Suprapubic skin (tissue), 4 donors: Measurements from ENCODE around the gene ANG. TPM values are rescaled to one million over a fixed set of nuclear protein-coding genes. Genes with fewer than 3 reads are reported as not detected.
"Not testable (repeated sequence)": the region's sequence is repeated elsewhere in the genome, so short reads cannot be mapped to it uniquely, and the experiment has no call there.

ENCODE experiments used
- DNase-seq, 2 donors: peaks; one replicate each; pipeline ENCODE4 v3.0.0-alpha.2; 2019; ENCODE audit warnings: low spot score in 2 of 2
- H3K27ac ChIP-seq: fragments of 200-600 bp; sonication (generic); one replicate; pipeline ENCODE4 v1.5.1; 2019
- H3K27me3 ChIP-seq: fragments of 200-600 bp; sonication (generic); one replicate; pipeline ENCODE4 v1.5.1; 2019
- H3K36me3 ChIP-seq: fragments of 200-600 bp; sonication (generic); one replicate; pipeline ENCODE4 v1.5.1; 2019
- H3K4me1 ChIP-seq: fragments of 200-600 bp; sonication (generic); one replicate; pipeline ENCODE4 v1.5.1; 2019
- H3K4me3 ChIP-seq: fragments of 200-600 bp; sonication (generic); one replicate; pipeline ENCODE4 v1.5.1; 2019; ENCODE audit warnings: mild to moderate bottlenecking
- H3K9me3 ChIP-seq: fragments of 200-600 bp; sonication (generic); one replicate; pipeline ENCODE4 v1.5.1; 2019
- CTCF ChIP-seq, 2 donors: fragments of 200-600 bp in 1 of 2; fragments of 450-650 bp in 1 of 2; sonication (generic) in 1 of 2; IDR thresholded peaks; one replicate each; pipeline ENCODE4 v1.5.1; 2016 to 2019; ENCODE audit warnings: antibody characterized with exemption in 2 of 2, mild to moderate bottlenecking in 1 of 2, moderate library complexity in 1 of 2
- EP300 ChIP-seq: sonication (generic); formaldehyde crosslinking; IDR thresholded peaks from one replicate; pipeline ENCODE4 v1.6.1; 2017; ENCODE audit warnings: antibody characterized with exemption
- POLR2A ChIP-seq, 2 donors: fragments of 450-650 bp; IDR thresholded peaks; one replicate each; pipeline ENCODE4 v1.6.1; 2017; ENCODE audit warnings: antibody characterized with exemption in 2 of 2, mild to moderate bottlenecking in 2 of 2, moderate library complexity in 2 of 2
- POLR2AphosphoS5 ChIP-seq, 3 donors: sonication (generic); formaldehyde crosslinking; IDR thresholded peaks; one replicate each; pipeline ENCODE4 v1.6.1; 2017; ENCODE audit warnings: antibody characterized with exemption in 3 of 3
- WGBS: methylation state at CpG from one replicate; pipeline ENCODE4 v1.1.5; 2018; 5-methylcytosine and 5-hydroxymethylcytosine counted together
- total RNA-seq, 4 donors: library from RNA; depleted of rRNA; stranded (reverse); fragments of >200 nt; gene quantifications; one replicate each; pipeline ENCODE4 v1.1.0, GENCODE V29; 2016

ANG gene
- total RNA-seq, 4 donors from 2014 or later = 19.3 to 46.9 (median 27.1) TPM

DNA sequence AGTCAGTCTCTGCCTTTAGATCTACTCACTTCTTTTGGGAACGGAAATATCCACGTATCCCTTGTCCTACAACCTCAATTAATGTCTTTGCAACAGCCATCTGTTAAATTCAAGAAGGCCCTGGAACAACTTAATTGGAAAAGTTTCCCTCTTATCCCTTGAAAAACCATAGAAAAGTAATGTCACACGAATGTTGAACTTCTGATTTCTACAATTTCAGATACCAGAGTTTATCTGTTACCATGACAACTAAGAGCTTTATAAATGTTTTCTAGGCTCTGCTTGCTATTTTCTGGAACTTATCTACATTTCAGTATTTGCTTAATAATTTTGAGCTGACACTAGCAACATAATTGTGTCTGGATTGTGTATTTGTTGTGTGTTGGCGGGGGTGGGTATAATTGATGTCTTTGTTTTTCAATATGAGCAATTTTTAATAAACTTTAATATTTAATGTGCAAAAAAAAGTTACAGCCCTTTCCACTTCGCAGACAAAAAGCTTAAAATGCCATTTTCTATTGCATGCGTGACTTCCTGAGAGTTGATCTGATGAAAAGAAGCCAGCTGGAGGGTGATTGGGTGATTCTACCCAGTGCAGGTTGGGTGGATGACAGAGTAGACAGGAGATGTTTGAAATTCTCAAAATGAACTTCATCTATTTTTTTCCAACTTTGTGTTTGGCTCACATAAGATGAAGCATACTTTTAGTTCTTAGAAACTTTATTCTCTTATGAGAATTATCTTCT is 45.3 kb downstream of the ANG start:
- Histone ChIP-seq H3K27ac (no peak overlapping the region), H3K4me3 (no peak overlapping the region), H3K36me3 (no peaks in the 10 kb centered on the region), H3K4me1 (no peaks in the 10 kb centered on the region), H3K27me3 (no peaks in the 10 kb centered on the region), H3K9me3 (no peaks in the 10 kb centered on the region)
- no peak for DNase-seq
- 60% methylated on average over 6 of the region's 6 CpGs for WGBS
- no peak for TF ChIP-seq POLR2A (IDR thresholded peaks at IDR 0.05)
- no peak for TF ChIP-seq POLR2AphosphoS5 (IDR thresholded peaks at IDR 0.05)
- no peak for TF ChIP-seq CTCF (IDR thresholded peaks at IDR 0.05)
- TF ChIP-seq EP300 = no peak

- H3K4me3 ChIP-seq = no peak overlapping the region
Measured at GRCh38 chr14:20734430-20734806, 45.9 kb downstream of the ANG start.

DNA sequence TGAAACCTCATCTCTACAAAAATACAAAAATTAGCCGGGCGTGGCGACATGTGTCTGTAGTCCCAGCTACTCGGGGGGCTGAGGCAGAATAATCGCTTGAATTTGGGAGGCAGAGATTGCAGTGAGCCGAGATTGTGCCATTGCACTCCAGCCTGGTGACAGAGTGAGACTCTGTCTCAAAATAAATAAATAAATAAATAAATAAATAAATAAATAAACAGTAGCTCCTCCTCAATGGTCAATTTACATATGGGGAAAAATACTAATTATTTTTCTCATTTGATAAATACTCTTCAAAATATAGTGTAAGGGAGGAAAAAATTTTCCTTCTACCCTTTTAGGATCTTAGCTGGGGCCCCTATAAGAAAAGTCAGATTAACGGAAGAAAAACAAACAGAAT is 49.7 kb downstream of the ANG start:
- H3K4me1 ChIP-seq, H3K36me3 ChIP-seq, H3K4me3 ChIP-seq, DNase-seq, H3K27me3 ChIP-seq, H3K9me3 ChIP-seq, H3K27ac ChIP-seq: not testable (repeated sequence)
- WGBS = 91% methylated on average over 7 of the region's 7 CpGs

More at GRCh38 chr14:20734430-20734806, 45.9 kb downstream of the ANG start:
- DNase-seq = no peak
- 52% methylated on average over 4 of the region's 4 CpGs for whole genome bisulfite sequencing
- no peak overlapping the region for H3K27ac ChIP-seq
- no peaks in the 10 kb centered on the region for H3K9me3 ChIP-seq
- no peaks in the 10 kb centered on the region for H3K36me3 ChIP-seq
- H3K4me1 ChIP-seq = no peaks in the 10 kb centered on the region
- TF ChIP-seq POLR2AphosphoS5 (IDR thresholded peaks at IDR 0.05) (no peak), POLR2A (IDR thresholded peaks at IDR 0.05) (no peak), EP300 (no peak), CTCF (IDR thresholded peaks at IDR 0.05) (no peak)
- H3K27me3 ChIP-seq = no peaks in the 10 kb centered on the region

DNA sequence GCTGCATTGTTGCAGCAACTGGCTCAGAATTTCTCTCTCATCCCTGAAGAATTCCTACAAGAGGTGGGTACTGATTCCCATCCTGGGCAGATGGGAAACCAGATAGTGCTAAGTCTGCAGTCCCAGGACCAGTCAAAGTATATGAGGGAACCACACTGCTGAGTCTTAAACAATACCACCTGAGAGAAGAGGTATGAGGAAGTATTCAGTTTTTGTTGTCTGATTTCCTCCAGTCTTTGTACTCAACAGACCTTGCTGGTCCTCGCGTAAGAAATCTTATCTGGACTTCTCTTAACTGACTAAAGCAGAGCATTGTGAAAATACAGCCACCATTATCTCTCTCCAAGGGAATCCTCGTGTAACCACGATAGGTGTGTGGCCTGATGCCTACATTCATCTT is 53.6 kb downstream of the ANG start:
- no peak overlapping the region for H3K27ac ChIP-seq
- H3K9me3 ChIP-seq = no peaks in the 10 kb centered on the region
- WGBS = 85% methylated on average over 4 of the region's 4 CpGs
- TF ChIP-seq EP300 (no peak), POLR2A (IDR thresholded peaks at IDR 0.05) (no peak), POLR2AphosphoS5 (IDR thresholded peaks at IDR 0.05) (no peak), CTCF (IDR thresholded peaks at IDR 0.05) (no peak)
- no peaks in the 10 kb centered on the region for H3K27me3 ChIP-seq
- no peak for DNase-seq
- no peaks in the 10 kb centered on the region for H3K4me1 ChIP-seq
- H3K4me3 ChIP-seq = no peak overlapping the region
- H3K36me3 ChIP-seq = no peaks in the 10 kb centered on the region

GRCh38 chr14:20743556-20743955 is 55.0 kb downstream of the ANG start:
- no peak overlapping the region for H3K27ac ChIP-seq
- H3K4me1 ChIP-seq = no peaks in the 10 kb centered on the region
- no peak for DNase-seq
- H3K36me3 ChIP-seq = no peaks in the 10 kb centered on the region
- 50% methylated on average over 2 of the region's 2 CpGs for WGBS
- H3K4me3 ChIP-seq = no peak overlapping the region
- no peaks in the 10 kb centered on the region for H3K27me3 ChIP-seq
- no peak for TF ChIP-seq POLR2A (IDR thresholded peaks at IDR 0.05)
- TF ChIP-seq EP300 = no peak
- no peak for TF ChIP-seq CTCF (IDR thresholded peaks at IDR 0.05)
- TF ChIP-seq POLR2AphosphoS5 (IDR thresholded peaks at IDR 0.05) = no peak
- no peaks in the 10 kb centered on the region for H3K9me3 ChIP-seq

Other genes with a start within 250 kb of the ANG start
- 10 to 100 TPM; 40.8 to 91.0 (median 44.8) TPM for gene OSGEP, start 234.0 kb upstream of the ANG start, total RNA-seq
- 100 to 1,000 TPM; 119 to 133 (median 129) TPM for gene APEX1, start 233.5 kb upstream of the ANG start, total RNA-seq
- gene PIP4P1, start 227.3 kb upstream of the ANG start, total RNA-seq = 10 to 100 TPM; 23.7 to 36.5 (median 28.9) TPM
- 10 to 100 TPM; 26.9 to 83.4 (median 52.9) TPM for gene PNP, start 219.4 kb upstream of the ANG start, total RNA-seq
- gene RNASE10, start 183.2 kb upstream of the ANG start, total RNA-seq = not detected
- gene RNASE9, start 127.7 kb upstream of the ANG start, total RNA-seq = not detected
- gene RNASE11, start 100.8 kb upstream of the ANG start, total RNA-seq = not detected
- not detected for gene RNASE12, start 97.4 kb upstream of the ANG start, total RNA-seq
- not detected for gene OR6S1, start 47.1 kb upstream of the ANG start, total RNA-seq
- 10 to 100 TPM; 43.9 to 84.2 (median 66.2) TPM for gene RNASE4, start 4.2 kb upstream of the ANG start, total RNA-seq
- gene EDDM3A, start 57.1 kb downstream of the ANG start, total RNA-seq = not detected
- gene EDDM3B, start 79.6 kb downstream of the ANG start, total RNA-seq = not detected
- 1 to 10 TPM; 4.0 to 8.1 (median 7.6) TPM for gene RNASE6, start 92.5 kb downstream of the ANG start, total RNA-seq
- 10 to 100 TPM; 39.7 to 97.1 (median 64.0) TPM for gene RNASE1, start 114.1 kb downstream of the ANG start, total RNA-seq
- not detected for gene RNASE3, start 202.6 kb downstream of the ANG start, total RNA-seq